Adrenal gland (tissue), 5 donors: ENCODE data around the gene CALML3.

Experiments
- CTCF ChIP-seq, 6 experiments: fragments of 450-650 bp in 4 of 6; fragments of 200-600 bp in 2 of 6; sonication (generic) in 1 of 6; IDR thresholded peaks; 1 replicate in 5 of 6; 2 replicates in 1 of 6; pipeline versions ENCODE4 v1.5.1 to v1.8.0; 2016 to 2021; ENCODE audit warnings: antibody characterized with exemption in 6 of 6, mild to moderate bottlenecking in 2 of 6, moderate library complexity in 1 of 6
- POLR2A ChIP-seq, 2 donors: fragments of 450-650 bp; IDR thresholded peaks; one replicate each; pipeline ENCODE4 v1.6.1; 2017; ENCODE audit warnings: antibody characterized with exemption in 2 of 2, mild to moderate bottlenecking in 2 of 2, moderate library complexity in 1 of 2
- donor health status: DM: no; HTN: no; CAD: no.

- TF ChIP-seq CTCF (IDR thresholded peaks at IDR 0.05), result no peak
- no peak for TF ChIP-seq POLR2A (IDR thresholded peaks at IDR 0.05)
These were observed 41.9 kb downstream of the CALML3 start for GRCh38 chr10:5566614-5567013.
